Measurements from ENCODE around the gene FAM13A.

DNA sequence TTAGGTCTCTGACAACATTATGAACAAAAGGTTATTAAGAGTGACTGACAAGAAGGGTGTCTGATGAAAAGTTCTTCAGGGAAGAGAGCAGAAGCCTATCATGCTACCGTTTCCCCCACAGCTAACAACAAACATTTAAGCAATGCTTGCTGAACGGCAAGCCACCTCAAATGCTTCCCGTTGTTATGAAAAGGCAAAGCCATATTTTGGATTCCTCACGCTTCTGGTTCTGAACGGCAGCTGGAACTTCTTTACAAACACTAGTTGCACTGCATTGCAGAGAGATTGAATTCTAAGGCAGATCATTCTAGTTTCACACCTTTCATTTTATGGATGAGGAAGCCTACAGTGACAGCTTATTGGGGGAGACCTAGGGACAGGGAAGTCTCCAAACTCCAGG, 310.8 kb downstream of the FAM13A start:
- TF ChIP-seq CTCF (IDR thresholded peaks at IDR 0.05) (no peak), EZH2 (IDR thresholded peaks at IDR 0.05) (no peak)

All from neural progenitor cell (in vitro differentiated cells).